Endometrial microvascular endothelial cells (primary cell): ENCODE results near the gene RBPJL. TPM values are rescaled to one million over a fixed set of nuclear protein-coding genes. Genes with fewer than 3 reads are reported as not detected.

ENCODE experiments used
- in situ Hi-C: cut with HindIII; loops from 2 replicates; pipeline ENCODE4 v1.10.0; 2017; ENCODE audit warnings: low sequenced_read_pairs, low pct_unique_long_range_greater_than_20kb; ENCODE audit errors: inconsistent ontology term
- total RNA-seq: library from RNA; depleted of rRNA; stranded (reverse); fragments of >200 nt; gene quantifications from one replicate; pipeline ENCODE4 v1.2.3, GENCODE V29; 2015; ENCODE audit errors: inconsistent ontology term

The RBPJL gene
- total RNA-seq, 1 donor from 2014 or later, result not detected

DNA sequence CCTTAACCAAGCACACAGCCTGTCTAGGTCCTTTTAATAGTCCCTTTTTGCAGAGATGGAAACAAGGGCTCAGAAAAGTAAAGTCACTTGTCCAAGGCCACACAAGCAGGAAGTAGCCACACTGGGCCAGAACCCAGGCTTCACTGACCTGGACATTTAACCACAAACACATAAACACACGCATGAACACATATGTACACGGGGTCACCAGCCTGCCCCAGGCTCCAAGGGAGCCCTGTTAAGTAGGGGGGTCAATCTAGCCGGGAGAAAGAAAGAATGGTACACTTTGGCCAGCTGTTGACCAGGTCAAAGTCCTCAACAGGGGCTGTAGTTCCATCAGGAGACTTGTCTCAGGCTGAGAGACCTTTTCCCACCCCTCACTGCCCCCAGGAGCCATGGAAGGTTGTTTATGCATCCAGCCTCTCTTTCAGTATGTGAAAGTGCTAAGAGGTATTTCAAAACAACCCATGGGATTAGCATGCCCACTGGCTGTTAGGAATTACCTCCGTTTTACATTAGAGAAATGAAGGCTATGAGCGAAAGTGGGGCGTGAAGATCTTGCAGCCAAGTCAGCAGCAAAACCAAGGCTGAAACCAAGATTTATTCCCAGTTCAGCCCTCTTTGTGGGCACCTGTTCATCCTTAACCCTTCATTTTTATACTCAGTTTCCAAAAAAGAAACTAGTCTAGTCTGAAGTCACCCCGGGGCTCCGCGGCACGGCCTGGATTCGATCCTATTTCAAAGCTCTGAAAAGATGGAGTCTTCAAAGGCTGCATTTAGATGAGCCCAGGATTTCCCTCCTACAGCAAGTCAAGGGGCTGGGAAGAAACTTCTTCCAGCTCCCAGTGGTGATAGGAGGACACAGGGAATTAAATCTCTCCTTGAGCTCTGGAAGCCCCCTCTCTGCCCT lies 31.7 kb downstream of the RBPJL start:
- in situ Hi-C loops, result no loop called here

- in situ Hi-C loops, result no loop called here
Measured at GRCh38 chr20:45339084-45339483, 32.4 kb downstream of the RBPJL start.

DNA sequence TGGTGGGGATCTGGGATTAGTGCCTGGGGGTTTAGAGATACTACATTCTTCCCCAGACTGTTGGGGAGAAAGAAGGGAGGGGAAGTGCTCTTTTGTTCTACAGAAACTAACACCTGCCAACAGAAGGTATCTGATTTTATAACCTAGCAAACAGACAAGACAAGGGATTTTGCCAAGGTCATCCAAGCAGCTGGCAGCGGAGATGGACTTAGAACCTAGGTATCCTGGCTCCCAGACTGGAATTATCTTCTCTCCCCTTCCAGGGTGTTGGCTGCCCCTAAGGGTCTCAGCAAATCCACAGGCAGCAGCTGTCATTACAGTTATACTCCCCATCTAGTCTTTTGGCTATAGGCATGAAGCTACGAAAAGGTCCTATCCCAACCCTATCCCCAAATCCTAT lies 33.2 kb downstream of the RBPJL start:
- in situ Hi-C loops, result no loop called here

DNA sequence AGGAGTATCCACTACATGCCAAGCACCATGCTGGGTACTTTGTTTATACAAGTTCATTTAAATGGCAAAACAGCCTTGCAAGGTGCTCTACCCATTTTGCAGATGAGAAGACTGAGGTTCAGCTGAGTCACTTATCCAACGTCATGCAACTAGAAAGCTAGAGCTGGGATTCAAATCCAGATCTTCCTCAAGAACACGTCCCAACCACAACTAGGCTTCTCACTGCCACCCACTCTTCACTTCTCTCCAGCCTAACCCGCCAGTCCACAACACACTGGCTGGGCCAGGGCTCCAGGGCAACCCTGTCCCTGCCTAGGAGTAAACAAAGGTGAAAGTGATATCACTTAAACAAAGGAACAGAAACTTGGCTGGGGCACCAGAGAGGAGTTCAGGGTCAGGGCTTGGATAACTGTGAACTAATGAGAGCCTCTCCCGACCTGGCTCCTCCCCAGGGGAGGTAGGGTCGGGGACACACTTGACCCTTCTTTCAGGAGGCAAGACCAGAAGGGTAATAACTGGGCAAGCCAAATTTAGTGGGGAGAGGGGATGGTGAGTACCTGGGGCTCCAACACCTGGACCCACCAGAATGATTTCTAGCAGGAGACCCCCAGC lies 33.7 kb downstream of the RBPJL start:
- in situ Hi-C loops, result no loop called here

GRCh38 chr20:45340951-45341350 lies 34.3 kb downstream of the RBPJL start:
- in situ Hi-C loops, result no loop called here

DNA sequence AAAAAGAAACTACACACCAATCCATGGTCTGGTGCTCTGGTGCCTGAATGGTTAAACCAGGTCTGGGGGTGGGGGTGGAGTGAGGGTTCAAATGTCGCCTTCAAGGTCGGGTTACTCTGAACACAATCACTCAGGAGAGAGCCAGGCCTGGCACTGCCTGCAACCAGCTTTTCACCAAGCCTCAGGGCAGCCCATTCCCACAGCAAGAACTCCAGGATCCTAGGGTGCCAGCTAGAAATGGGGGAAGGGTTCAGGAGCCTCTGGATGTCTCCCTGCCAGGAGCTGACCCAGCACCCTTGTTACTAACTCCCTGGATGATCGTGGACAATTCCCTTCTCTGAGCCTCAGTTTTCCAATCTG lies 34.9 kb downstream of the RBPJL start:
- in situ Hi-C loops, result no loop called here

- in situ Hi-C loops, result no loop called here
Measured at GRCh38 chr20:45341939-45342854, 35.6 kb downstream of the RBPJL start.

GRCh38 chr20:45342855-45343531 lies 36.4 kb downstream of the RBPJL start:
- in situ Hi-C loops, result no loop called here

GRCh38 chr20:45343532-45344167 lies 37.0 kb downstream of the RBPJL start:
- in situ Hi-C loops, result no loop called here

GRCh38 chr20:45344168-45344860 lies 37.7 kb downstream of the RBPJL start:
- in situ Hi-C loops, result no loop called here

DNA sequence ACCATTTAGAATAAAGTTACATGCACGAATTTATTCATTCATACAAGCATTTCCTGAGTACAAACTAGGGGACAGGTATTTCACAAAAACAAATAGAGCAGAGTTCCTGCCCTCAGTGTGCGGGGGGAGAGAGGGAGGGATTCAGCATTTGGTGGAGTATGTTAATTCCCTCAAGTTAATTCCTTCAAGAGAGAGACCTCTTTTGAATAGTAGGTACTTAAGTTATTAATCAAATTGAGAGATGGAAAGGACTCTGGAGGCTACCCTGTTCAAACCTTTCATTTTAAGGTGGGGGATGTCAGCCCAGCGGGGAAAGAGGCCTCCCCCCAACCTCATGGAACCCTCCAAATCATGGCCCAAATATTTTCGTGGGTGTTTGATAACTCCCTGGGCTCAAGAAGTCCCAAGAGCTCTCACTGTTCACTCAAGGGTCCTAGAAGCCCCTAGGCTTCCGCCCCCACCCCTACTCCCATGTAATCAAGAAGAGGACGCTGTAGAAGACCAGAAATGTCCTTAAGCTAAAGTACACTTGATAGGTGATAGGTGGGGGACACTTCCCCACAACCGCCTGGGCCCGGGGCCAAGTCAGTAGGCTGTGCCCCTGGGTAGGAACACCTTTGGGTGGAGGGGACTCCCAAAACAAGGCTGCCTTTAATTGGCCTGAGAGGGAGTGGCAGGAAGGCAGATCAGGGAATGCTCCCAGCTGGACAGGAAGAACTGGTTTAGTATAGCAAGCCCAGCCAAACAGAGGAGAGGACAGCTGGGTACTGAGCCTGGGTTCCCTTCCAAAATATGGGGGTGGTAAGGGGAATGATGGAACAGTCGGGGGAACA lies 38.7 kb downstream of the RBPJL start:
- in situ Hi-C loops, result no loop called here

DNA sequence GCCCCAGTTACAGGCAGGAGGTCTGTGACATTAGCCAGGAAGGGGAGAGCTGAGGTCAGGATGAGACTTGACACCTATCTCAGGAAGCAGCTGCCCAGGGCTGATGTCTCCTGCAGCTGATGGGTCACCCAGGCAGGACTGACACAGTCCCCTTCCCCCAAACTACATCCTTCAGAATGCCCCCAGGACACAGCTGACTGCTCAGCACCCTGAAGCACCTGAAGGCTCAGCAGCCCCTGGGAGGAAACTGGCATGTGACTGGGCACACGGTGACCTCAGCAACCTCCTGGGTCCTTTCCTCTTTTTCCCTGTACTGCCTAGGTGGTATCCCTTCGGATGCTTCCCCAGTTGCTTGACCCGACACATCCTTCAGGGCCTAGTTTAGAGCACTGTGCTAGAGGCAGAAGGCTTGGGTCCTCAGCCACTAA lies 39.7 kb downstream of the RBPJL start:
- in situ Hi-C loops, result no loop called here

DNA sequence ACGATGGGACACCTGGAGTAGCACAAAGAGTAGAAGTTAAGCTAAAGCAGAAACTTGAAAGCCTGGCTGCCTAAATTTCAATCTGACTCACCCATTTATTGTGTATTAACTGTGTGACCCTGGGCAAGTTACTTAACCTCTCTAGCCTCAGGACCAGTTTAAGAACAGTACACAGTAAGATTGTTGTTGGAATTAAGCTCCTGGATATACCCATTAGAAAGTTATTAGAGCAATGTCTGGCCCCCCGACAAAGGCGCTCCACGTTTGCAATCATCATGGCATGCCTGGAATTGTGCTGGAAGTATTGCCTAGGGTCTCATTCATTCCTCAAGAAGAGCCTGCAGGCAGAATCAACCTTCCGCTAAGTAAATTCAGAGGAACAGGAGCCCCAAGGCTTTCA lies 40.2 kb downstream of the RBPJL start:
- in situ Hi-C loops, result no loop called here

DNA sequence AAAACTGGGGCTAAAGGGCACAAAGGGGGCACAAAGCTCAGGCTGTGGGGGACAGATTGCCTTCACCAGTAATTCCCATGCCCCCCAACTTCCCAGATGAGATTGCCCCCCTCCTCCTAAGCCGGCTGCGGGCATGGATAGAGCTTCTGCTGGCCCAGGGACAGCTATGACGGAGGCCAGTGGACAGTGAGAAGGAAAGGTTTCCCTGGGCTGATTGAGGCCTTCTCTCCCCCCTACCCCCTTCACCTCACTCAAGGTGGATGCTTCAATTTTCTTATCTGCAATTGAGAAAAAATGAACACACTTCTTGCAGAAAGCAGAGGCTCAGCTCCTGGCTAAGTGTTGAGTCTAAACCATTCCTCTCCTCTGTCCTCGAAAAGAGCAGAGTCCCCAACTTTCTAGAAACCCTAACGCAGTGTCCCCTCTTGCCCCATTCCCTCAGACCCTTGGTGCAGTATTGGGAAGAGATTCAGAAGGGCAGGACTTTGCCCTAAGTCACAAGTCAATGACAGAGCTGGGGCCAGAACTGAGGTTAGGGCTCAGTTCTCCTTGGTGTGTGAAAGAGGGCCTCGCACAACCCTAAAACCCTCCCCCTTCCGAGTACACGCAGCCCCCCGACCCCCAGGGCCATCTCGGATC lies 40.8 kb downstream of the RBPJL start:
- in situ Hi-C loops, result no loop called here

DNA sequence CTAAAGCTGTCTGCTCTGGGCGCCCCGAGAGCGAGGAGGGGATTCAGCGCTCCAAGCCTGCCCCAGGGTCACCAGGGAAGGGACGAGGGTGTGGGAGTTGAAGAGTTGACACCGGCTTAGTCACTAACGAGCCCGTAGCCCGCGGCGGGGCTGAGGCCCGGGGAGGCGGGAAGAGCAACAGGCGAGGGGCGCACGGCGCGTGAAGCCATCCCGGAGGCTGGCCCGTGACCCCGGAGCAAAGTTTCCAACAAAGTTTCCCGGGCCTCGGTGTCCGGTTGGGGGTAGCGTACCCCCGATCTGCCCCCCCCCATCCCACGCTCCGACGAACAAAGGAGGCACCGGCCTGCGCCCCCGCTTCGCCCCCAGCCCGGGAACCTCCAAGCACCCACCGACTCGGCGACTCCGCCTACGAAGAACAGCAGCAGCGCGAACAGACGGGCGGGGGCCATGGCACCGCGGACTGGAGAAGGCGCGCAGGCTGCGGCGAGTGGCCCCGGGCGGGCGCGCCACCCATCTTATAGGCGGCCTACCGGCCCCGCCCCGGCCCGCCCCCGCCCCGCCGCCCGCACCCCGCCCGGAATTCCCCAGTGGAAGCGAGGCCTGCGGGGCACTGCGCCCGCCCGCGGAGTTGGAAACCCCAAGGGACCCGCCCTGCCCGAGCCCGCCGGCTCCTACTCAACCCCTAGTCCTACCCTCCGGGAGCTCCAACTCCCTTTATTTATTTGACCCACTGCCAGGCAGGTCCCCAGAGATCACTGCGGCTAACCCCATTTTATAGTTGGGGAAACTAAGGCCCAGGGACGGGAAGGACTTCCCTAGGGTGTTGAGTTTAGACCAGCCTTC lies 41.5 kb downstream of the RBPJL start, which contains the start of gene SDC4:
Gene SDC4 (minus strand): TSS at position 489 of the 843 bp plus-strand sequence. CDS start 40 bp downstream, at position 449.
- in situ Hi-C loops, result no loop called here

GRCh38 chr20:45350217-45350616 lies 43.6 kb downstream of the RBPJL start:
- in situ Hi-C loops, result no loop called here
